Measurements from ENCODE around the gene BTBD6. TPM values are rescaled to one million over a fixed set of nuclear protein-coding genes. Genes with fewer than 3 reads are reported as not detected.

BTBD6 gene
- total RNA-seq, 4 donors from 2014 or later = 44.5 to 70.6 (median 62.6) TPM

- intact Hi-C loops (cut with DNase I; ENCODE audit: low total_unique reads) = loop anchor here (5.0 kb wide), 1 partner anchor 151 kb away; no protein-coding TSS in a partner anchor
- WGBS, 2 donors = 61 to 68% methylated on average over 10 to 16 of the region's 28 CpGs
- TF ChIP-seq CTCF (IDR thresholded peaks at IDR 0.05) (no peak), POLR2A (IDR thresholded peaks at IDR 0.05) (no peak)
- H3K4me3 ChIP-seq (ENCODE audit: low read depth, poor library complexity, severe bottlenecking) = no peak overlapping the region
- no peak for DNase-seq (ENCODE audit: low spot score in 2 of 2)
These were observed 47.0 kb upstream of the BTBD6 start for GRCh38 chr14:105201156-105201924.

- TF ChIP-seq POLR2A (IDR thresholded peaks at IDR 0.05) = no peak
- TF ChIP-seq CTCF (IDR thresholded peaks at IDR 0.05) = no peak
- intact Hi-C loops (cut with DNase I; ENCODE audit: low total_unique reads) = loop anchor here (5.0 kb wide), 1 partner anchor 150 kb away; no protein-coding TSS in a partner anchor
- DNase-seq (ENCODE audit: low spot score in 2 of 2) = no peak
- WGBS, 2 donors = 32 to 55% methylated on average over 11 of the region's 20 CpGs
- H3K4me3 ChIP-seq (ENCODE audit: low read depth, poor library complexity, severe bottlenecking) = no peak overlapping the region
These were observed 46.3 kb upstream of the BTBD6 start for GRCh38 chr14:105201925-105202513.

- 4 to 6% methylated on average over 17 to 18 of the region's 18 CpGs for WGBS, 2 donors
- intact Hi-C loops (cut with DNase I; ENCODE audit: low total_unique reads) = loop anchor here (5.0 kb wide), 1 partner anchor 149 kb away; no protein-coding TSS in a partner anchor
- TF ChIP-seq POLR2A (IDR thresholded peaks at IDR 0.05) = no peak
- peak in 1 of 3 donors; percentile 68 for TF ChIP-seq CTCF (IDR thresholded peaks at IDR 0.05)
- H3K4me3 ChIP-seq (ENCODE audit: low read depth, poor library complexity, severe bottlenecking) = no peak overlapping the region
- DNase-seq (ENCODE audit: low spot score in 2 of 2) = peak; percentile 66 to 94
These were observed 45.2 kb upstream of the BTBD6 start for GRCh38 chr14:105203057-105203531.

GRCh38 chr14:105203701-105204100 lies 44.6 kb upstream of the BTBD6 start:
- WGBS, 2 donors = 61 to 79% methylated on average over 2 to 6 of the region's 6 CpGs
- DNase-seq (ENCODE audit: low spot score in 2 of 2) = no peak
- TF ChIP-seq POLR2A (IDR thresholded peaks at IDR 0.05) (no peak), CTCF (IDR thresholded peaks at IDR 0.05) (no peak)
- no peak overlapping the region for H3K4me3 ChIP-seq (ENCODE audit: low read depth, poor library complexity, severe bottlenecking)
- intact Hi-C loops (cut with DNase I; ENCODE audit: low total_unique reads) = loop anchor here (5.0 kb wide), 1 partner anchor 149 kb away; no protein-coding TSS in a partner anchor

GRCh38 chr14:105204206-105204930 lies 44.0 kb upstream of the BTBD6 start:
- DNase-seq (ENCODE audit: low spot score in 2 of 2) = no peak
- H3K4me3 ChIP-seq (ENCODE audit: low read depth, poor library complexity, severe bottlenecking) = no peak overlapping the region
- intact Hi-C loops (cut with DNase I; ENCODE audit: low total_unique reads) = loop anchor here (5.0 kb wide), 1 partner anchor 148 kb away; no protein-coding TSS in a partner anchor
- WGBS, 2 donors = 38 to 44% methylated on average over 22 to 23 of the region's 24 CpGs
- TF ChIP-seq POLR2A (IDR thresholded peaks at IDR 0.05) = no peak
- no peak for TF ChIP-seq CTCF (IDR thresholded peaks at IDR 0.05)
